DOHH2 (cell line): ENCODE results near the gene COG1.

Source experiments
- EZH2phosphoT487 ChIP-seq: fragments of 200-600 bp; sonication (generic); IDR thresholded peaks from 2 replicates; pipeline ENCODE4 v1.6.1; 2017; ENCODE audit warnings: borderline replicate concordance, mild to moderate bottlenecking, antibody characterized with exemption, low read length, moderate library complexity, mixed read lengths
- TF ChIP-seq, protein P1 (sequence below): fragments of 200-600 bp; sonication (generic); IDR thresholded peaks from one replicate; pipeline ENCODE4 v1.5.1; 2014; ENCODE audit warnings: antibody characterized with exemption, mild to moderate bottlenecking, low read depth, low read length; ENCODE audit not compliant: poor library complexity, severe bottlenecking

DNA sequence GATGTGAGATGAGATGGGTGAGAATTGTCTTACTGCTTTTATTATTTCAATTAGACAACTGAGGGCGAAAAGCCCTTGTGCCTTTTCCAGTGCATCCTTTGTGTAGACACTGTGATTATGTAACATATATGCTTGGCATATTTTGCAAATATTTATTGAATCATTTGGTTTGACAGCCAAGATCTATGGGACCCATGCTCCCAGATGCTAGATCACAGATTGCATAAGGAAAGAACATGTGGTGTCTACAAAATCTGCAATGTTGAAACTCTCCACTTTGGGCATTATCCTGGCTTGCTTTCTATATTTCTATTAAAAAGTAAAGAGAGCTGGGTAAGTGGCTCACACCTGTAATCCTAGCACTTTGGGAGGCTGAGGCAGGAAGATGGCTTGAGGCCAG is 4.8 kb upstream of the COG1 start:
- TF ChIP-seq, protein P1, sequence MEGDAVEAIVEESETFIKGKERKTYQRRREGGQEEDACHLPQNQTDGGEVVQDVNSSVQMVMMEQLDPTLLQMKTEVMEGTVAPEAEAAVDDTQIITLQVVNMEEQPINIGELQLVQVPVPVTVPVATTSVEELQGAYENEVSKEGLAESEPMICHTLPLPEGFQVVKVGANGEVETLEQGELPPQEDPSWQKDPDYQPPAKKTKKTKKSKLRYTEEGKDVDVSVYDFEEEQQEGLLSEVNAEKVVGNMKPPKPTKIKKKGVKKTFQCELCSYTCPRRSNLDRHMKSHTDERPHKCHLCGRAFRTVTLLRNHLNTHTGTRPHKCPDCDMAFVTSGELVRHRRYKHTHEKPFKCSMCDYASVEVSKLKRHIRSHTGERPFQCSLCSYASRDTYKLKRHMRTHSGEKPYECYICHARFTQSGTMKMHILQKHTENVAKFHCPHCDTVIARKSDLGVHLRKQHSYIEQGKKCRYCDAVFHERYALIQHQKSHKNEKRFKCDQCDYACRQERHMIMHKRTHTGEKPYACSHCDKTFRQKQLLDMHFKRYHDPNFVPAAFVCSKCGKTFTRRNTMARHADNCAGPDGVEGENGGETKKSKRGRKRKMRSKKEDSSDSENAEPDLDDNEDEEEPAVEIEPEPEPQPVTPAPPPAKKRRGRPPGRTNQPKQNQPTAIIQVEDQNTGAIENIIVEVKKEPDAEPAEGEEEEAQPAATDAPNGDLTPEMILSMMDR, result no peak
- TF ChIP-seq EZH2phosphoT487, result no peak
